Fibroblast of villous mesenchyme (primary cell): ENCODE measurements around the gene RASSF6. TPM values are rescaled to one million over a fixed set of nuclear protein-coding genes. Genes with fewer than 3 reads are reported as not detected.

Experiments used
- DNase-seq: peaks from one replicate; pipeline ENCODE4 v3.0.0-alpha.2; 2010; ENCODE audit warnings: low read depth
- H3K4me3 ChIP-seq: 2 replicates; pipeline ENCODE4 v1.5.1; 2011; ENCODE audit warnings: low read depth, mild to moderate bottlenecking, low read length
- CTCF ChIP-seq: IDR thresholded peaks from 2 replicates; pipeline ENCODE4 v1.5.1; 2012; ENCODE audit warnings: low read depth, mild to moderate bottlenecking, low read length; ENCODE audit not compliant: insufficient read depth
- total RNA-seq: library from RNA; depleted of rRNA; stranded (reverse); fragments of >200 nt; gene quantifications from 2 replicates; pipeline ENCODE4 v1.2.3, GENCODE V29; 2012

The RASSF6 gene
- total RNA-seq, 1 donor, result not detected

- no peak overlapping the region for H3K4me3 ChIP-seq
- peak; percentile 71 for DNase-seq
- TF ChIP-seq CTCF, result peak; percentile 58
Measured at GRCh38 chr4:73662709-73663546, 42.7 kb upstream of the RASSF6 start.

- peak; percentile 87 for DNase-seq
- no peak for TF ChIP-seq CTCF
- no peak overlapping the region for H3K4me3 ChIP-seq
Measured at GRCh38 chr4:73661646-73662119, 41.4 kb upstream of the RASSF6 start.

GRCh38 chr4:73660808-73661207, 40.6 kb upstream of the RASSF6 start:
- DNase-seq, result no peak
- no peak for TF ChIP-seq CTCF
- H3K4me3 ChIP-seq, result no peak overlapping the region

GRCh38 chr4:73653695-73654106, 33.5 kb upstream of the RASSF6 start:
- no peak overlapping the region for H3K4me3 ChIP-seq
- peak; percentile 66 for TF ChIP-seq CTCF
- peak; percentile 62 for DNase-seq

GRCh38 chr4:73650250-73650649, 30.0 kb upstream of the RASSF6 start:
- TF ChIP-seq CTCF, result no peak
- DNase-seq, result no peak

GRCh38 chr4:73648478-73648877, 28.2 kb upstream of the RASSF6 start:
- DNase-seq, result no peak
- TF ChIP-seq CTCF, result no peak

More at GRCh38 chr4:73650250-73650649, 30.0 kb upstream of the RASSF6 start:
- H3K4me3 ChIP-seq, result no peak overlapping the region

More at GRCh38 chr4:73648478-73648877, 28.2 kb upstream of the RASSF6 start:
- H3K4me3 ChIP-seq, result no peak overlapping the region
